ENCODE results near the gene ANXA2.

GRCh38 chr15:60344987-60345386 is 52.8 kb downstream of the ANXA2 start:
- TF ChIP-seq MXI1 (IDR thresholded peaks at IDR 0.05; ENCODE audit: low read depth, low read length): no peak
- TF ChIP-seq CTCF (IDR thresholded peaks at IDR 0.05): no peak
- no peak for TF ChIP-seq RAD21 (IDR thresholded peaks at IDR 0.05; ENCODE audit: low read length)
- no peak for TF ChIP-seq RXRA (IDR thresholded peaks at IDR 0.05; ENCODE audit: borderline replicate concordance, low read depth)
- TF ChIP-seq REST (IDR thresholded peaks at IDR 0.05; ENCODE audit: low read depth, low read length): no peak
- TF ChIP-seq CHD2 (IDR thresholded peaks at IDR 0.05; ENCODE audit: low read length, partially characterized antibody): no peak
- TF ChIP-seq SMC3 (IDR thresholded peaks at IDR 0.05; ENCODE audit: low read depth, low read length): no peak
- TF ChIP-seq EZH2phosphoT487 (IDR thresholded peaks at IDR 0.05; ENCODE audit: borderline replicate concordance, low read depth): no peak
- TF ChIP-seq TCF12 (IDR thresholded peaks at IDR 0.05): no peak
- no peak for TF ChIP-seq TAF1 (IDR thresholded peaks at IDR 0.05; ENCODE audit: borderline replicate concordance, low read depth, low read length)
- no peak for TF ChIP-seq NRF1 (IDR thresholded peaks at IDR 0.05; ENCODE audit: low read depth, low read length)
- TF ChIP-seq EP300 (IDR thresholded peaks at IDR 0.05; ENCODE audit: borderline replicate concordance in 1 of 2, low read depth in 1 of 2, low read length in 1 of 2): no peak
